Neural progenitor cell (in vitro differentiated cells): ENCODE data around the gene UNC5A.

Experiments used
- CTCF ChIP-seq: fragments of 200-600 bp; sonication (generic); IDR thresholded peaks from 2 replicates; pipeline ENCODE4 v1.5.1; 2017; ENCODE audit warnings: antibody characterized with exemption, mild to moderate bottlenecking
- EZH2 ChIP-seq: fragments of 200-600 bp; sonication (generic); IDR thresholded peaks from 2 replicates; pipeline ENCODE4 v1.6.1; 2017; ENCODE audit warnings: antibody characterized with exemption, mild to moderate bottlenecking, moderate library complexity

- no peak for TF ChIP-seq CTCF
- no peak for TF ChIP-seq EZH2
Measured at GRCh38 chr5:176897263-176897662, 86.9 kb downstream of the UNC5A start.
